ENCODE measurements around the gene PTPRK. TPM values are rescaled to one million over a fixed set of nuclear protein-coding genes. Genes with fewer than 3 reads are reported as not detected.

Gene PTPRK
- total and polyA plus RNA-seq, 2 of the 13 experiments (the other 11 are each of a cell fraction or from before 2014, with no cell fraction given), result 43.6 to 98.3 TPM

- TF ChIP-seq ARID5B (CRISPR knock-in tag; IDR thresholded peaks at IDR 0.05) (peak; percentile 53; the same call in 1 of the 2 replicates), FOXA1 (IDR thresholded peaks at IDR 0.05) (no peak), FOXA1 (CRISPR knock-in tag; IDR thresholded peaks at IDR 0.05) (0 out of 2 replicates have a peak, but pooled peaks have one; percentile 20), ASH2L (IDR thresholded peaks at IDR 0.05; ENCODE audit: insufficient read length, low read depth, low read length) (peak; percentile 65), NCOR1 (IDR thresholded peaks at IDR 0.05; ENCODE audit: borderline replicate concordance, low read length) (0 out of 2 replicates have a peak, but pooled peaks have one; percentile 30), HNF4A (CRISPR knock-in tag; IDR thresholded peaks at IDR 0.05) (peak; percentile 67), HNF4G (IDR thresholded peaks at IDR 0.05; ENCODE audit: borderline replicate concordance, low read depth, low read length) (peak; percentile 35; the same call in 1 of the 2 replicates), HNF4G (CRISPR knock-in tag; IDR thresholded peaks at IDR 0.05; ENCODE audit: borderline replicate concordance, low read depth) (no peak), TFE3 (CRISPR knock-in tag; IDR thresholded peaks at IDR 0.05) (no peak), SMYD3 (CRISPR knock-in tag; IDR thresholded peaks at IDR 0.05) (peak; percentile 54; the same call in 1 of the 2 replicates), PAXIP1 (CRISPR knock-in tag; conservative IDR thresholded peaks at IDR 0.05) (peak; percentile 63), HOXD1 (CRISPR knock-in tag; IDR thresholded peaks at IDR 0.05) (no peak), AHDC1 (CRISPR knock-in tag; IDR thresholded peaks at IDR 0.05; ENCODE audit: borderline replicate concordance) (peak; percentile 59; the same call in 1 of the 2 replicates), FOXA3 (CRISPR knock-in tag; IDR thresholded peaks at IDR 0.05) (0 out of 2 replicates have a peak, but pooled peaks have one; percentile 45), ZZZ3 (CRISPR knock-in tag; IDR thresholded peaks at IDR 0.05; ENCODE audit: borderline replicate concordance) (no peak), POGZ (CRISPR knock-in tag; IDR thresholded peaks at IDR 0.05) (peak; percentile 61)
Measured at GRCh38 chr6:128422200-128422599, 98.2 kb downstream of the PTPRK start (continued).

All from HepG2 (cell line).